Measurements from ENCODE around the gene IFIT1B. TPM values are rescaled to one million over a fixed set of nuclear protein-coding genes. Genes with fewer than 3 reads are reported as not detected.

IFIT1B gene
- total RNA-seq, 2 experiments from 2014 or later = 0.11 to 0.14 TPM

GRCh38 chr10:89351780-89352597 is 25.9 kb upstream of the IFIT1B start:
- Histone ChIP-seq H3K4me3 (ENCODE audit: low read length) (no peak overlapping the region), H3K36me3 (ENCODE audit: insufficient read depth, low read length) (no peaks in the 10 kb centered on the region), H3K27ac (ENCODE audit: low read depth in 1 of 2, low read length in 2 of 2) (no peak overlapping the region), H3K27me3 (ENCODE audit: control insufficient read depth in 1 of 2, insufficient read depth in 2 of 2, low read length in 2 of 2) (no peaks in the 10 kb centered on the region), H3K9me3 (ENCODE audit: control insufficient read depth in 1 of 2, insufficient read depth in 1 of 2, low read length in 2 of 2) (no peaks in the 10 kb centered on the region), H3K4me1 (ENCODE audit: insufficient read depth, low read length) (no peaks in the 10 kb centered on the region)
- CTCF ChIA-PET = interaction anchor here (1.2 kb wide), 1 partner anchor 67 kb away, joined by 4 read pairs; no protein-coding TSS in a partner anchor
- Mint-ChIP-seq H3K9me3 (no peaks in the 10 kb centered on the region), H3K36me3 (ENCODE audit: low read depth) (no peaks in the 10 kb centered on the region), H3K4me1 (ENCODE audit: low read depth) (peaks cover 11% of the 10 kb centered on the region), H3K4me3 (no peak overlapping the region), H3K27ac (no peak overlapping the region), H3K27me3 (no peaks in the 10 kb centered on the region)
- no peak for ATAC-seq (ENCODE audit: poor library complexity)
- POLR2A ChIA-PET = interaction anchor here (0.8 to 0.9 kb wide), 2 partner anchors 13 to 21 kb away, joined by 3 to 4 read pairs; no protein-coding TSS in a partner anchor
- no peak for DNase-seq
- intact Hi-C loops (cut with DNase I, micrococcal nuclease) = no loop called here
- no peak for TF ChIP-seq CTCF (IDR thresholded peaks at IDR 0.05)

GRCh38 chr10:89352802-89353201 is 25.1 kb upstream of the IFIT1B start:
- ChIA-PET CTCF (interaction anchor here (0.7 to 1.2 kb wide), 2 partner anchors 66 to 517 kb away, joined by 4 read pairs; no protein-coding TSS in a partner anchor), POLR2A (interaction anchor here (0.9 kb wide), 1 partner anchor 14 kb away, joined by 4 read pairs; no protein-coding TSS in a partner anchor)
- no peaks in the 10 kb centered on the region for H3K36me3 Mint-ChIP-seq (ENCODE audit: low read depth)
- ATAC-seq (ENCODE audit: poor library complexity) (no peak), DNase-seq (no peak)
- no peak overlapping the region for H3K27ac Mint-ChIP-seq
- intact Hi-C loops (cut with DNase I, micrococcal nuclease) = no loop called here
- H3K36me3 ChIP-seq (ENCODE audit: insufficient read depth, low read length) = no peaks in the 10 kb centered on the region
- H3K4me3 Mint-ChIP-seq = no peak overlapping the region
- H3K27me3 Mint-ChIP-seq = no peaks in the 10 kb centered on the region
- peaks cover 11% of the 10 kb centered on the region for H3K4me1 Mint-ChIP-seq (ENCODE audit: low read depth)
- no peaks in the 10 kb centered on the region for H3K9me3 Mint-ChIP-seq
- no peak for TF ChIP-seq CTCF (IDR thresholded peaks at IDR 0.05)
- H3K9me3 ChIP-seq (ENCODE audit: control insufficient read depth in 1 of 2, insufficient read depth in 1 of 2, low read length in 2 of 2) = no peaks in the 10 kb centered on the region
- H3K4me3 ChIP-seq (ENCODE audit: low read length) = no peak overlapping the region
- no peaks in the 10 kb centered on the region for H3K4me1 ChIP-seq (ENCODE audit: insufficient read depth, low read length)
- no peaks in the 10 kb centered on the region for H3K27me3 ChIP-seq (ENCODE audit: control insufficient read depth in 1 of 2, insufficient read depth in 2 of 2, low read length in 2 of 2)
- H3K27ac ChIP-seq (ENCODE audit: low read depth in 1 of 2, low read length in 2 of 2) = no peak overlapping the region

GRCh38 chr10:89355394-89355931 is 22.4 kb upstream of the IFIT1B start:
- ChIA-PET POLR2A (interaction anchor here (1.2 to 1.3 kb wide), 2 partner anchors 28 to 54 kb away, joined by 3 to 4 read pairs; partner anchors contain the start of genes IFIT2 and IFIT3), CTCF (interaction anchor here (1.9 kb wide), 1 partner anchor 13 kb away, joined by 5 read pairs; no protein-coding TSS in a partner anchor)
- Histone ChIP-seq H3K27ac (ENCODE audit: low read depth in 1 of 2, low read length in 2 of 2) (no peak overlapping the region), H3K27me3 (ENCODE audit: control insufficient read depth in 1 of 2, insufficient read depth in 2 of 2, low read length in 2 of 2) (no peaks in the 10 kb centered on the region), H3K9me3 (ENCODE audit: control insufficient read depth in 1 of 2, insufficient read depth in 1 of 2, low read length in 2 of 2) (no peaks in the 10 kb centered on the region), H3K4me3 (ENCODE audit: low read length) (no peak overlapping the region), H3K36me3 (ENCODE audit: insufficient read depth, low read length) (no peaks in the 10 kb centered on the region), H3K4me1 (ENCODE audit: insufficient read depth, low read length) (no peaks in the 10 kb centered on the region)
- no peak overlapping the region for H3K4me3 Mint-ChIP-seq
- no peak overlapping the region for H3K27ac Mint-ChIP-seq
- intact Hi-C loops (cut with DNase I, micrococcal nuclease) = no loop called here
- no peak for TF ChIP-seq CTCF (IDR thresholded peaks at IDR 0.05)
- H3K27me3 Mint-ChIP-seq = no peaks in the 10 kb centered on the region
- H3K9me3 Mint-ChIP-seq = no peaks in the 10 kb centered on the region
- H3K36me3 Mint-ChIP-seq (ENCODE audit: low read depth) = no peaks in the 10 kb centered on the region
- DNase-seq = no peak
- ATAC-seq (ENCODE audit: poor library complexity) = no peak
- H3K4me1 Mint-ChIP-seq (ENCODE audit: low read depth) = peaks cover 10% of the 10 kb centered on the region

Data from CD4-positive, alpha-beta T cell (primary cell).